ENCODE results near the gene EHD3. TPM values are rescaled to one million over a fixed set of nuclear protein-coding genes. Genes with fewer than 3 reads are reported as not detected.

EHD3 gene
- total and polyA plus RNA-seq, 2 of the 13 experiments (the other 11 are each of a cell fraction or from before 2014, with no cell fraction given), result 0.20 to 0.69 TPM

- TF ChIP-seq E2F2 (CRISPR knock-in tag; IDR thresholded peaks at IDR 0.05; ENCODE audit: borderline replicate concordance) (no peak), CTCF (CRISPR knock-in tag; IDR thresholded peaks at IDR 0.05) (no peak)
Observed at GRCh38 chr2:31286230-31286629, 52.3 kb downstream of the EHD3 start (continued).

GRCh38 chr2:31286961-31287550 is 53.1 kb downstream of the EHD3 start:
- Histone ChIP-seq H3K27ac (ENCODE audit: extremely low read length, insufficient read depth, low read length) (no peak overlapping the region), H3K27me3 (ENCODE audit: control insufficient read depth in 1 of 2, insufficient read depth in 2 of 2, low read length in 2 of 2) (no peaks in the 10 kb centered on the region), H4K20me1 (ENCODE audit: insufficient read depth, low read length) (no peaks in the 10 kb centered on the region), H3K4me3 (replicated peaks in 1 of 3; ENCODE audit: insufficient read depth in 1 of 3, low read depth in 2 of 3, low read length in 3 of 3) (no peak overlapping the region), H3K4me1 (ENCODE audit: insufficient read depth, low read length) (no peaks in the 10 kb centered on the region), H3K4me2 (ENCODE audit: low read depth, low read length) (no peak overlapping the region), H3K9ac (ENCODE audit: insufficient read depth, low read depth, low read length) (no peak overlapping the region), H3K36me3 (replicated peaks in 1 of 2; ENCODE audit: control insufficient read depth in 1 of 2, insufficient read depth in 2 of 2, low read length in 2 of 2) (no peaks in the 10 kb centered on the region), H3K9me3 (ENCODE audit: low read length) (no peaks in the 10 kb centered on the region), H3K79me2 (ENCODE audit: insufficient read depth, low read length) (no peaks in the 10 kb centered on the region), H2AFZ (ENCODE audit: low read length) (no peak overlapping the region)
- DNase-seq (ENCODE audit: low spot score) (no peak), ATAC-seq (no peak), FAIRE-seq (no peak)
- BruUV-seq (replicated peaks), result no TSS peak
- 9% methylated on average over 5 of the region's 5 CpGs for WGBS (ENCODE audit: low lambda C conversion rate)
- POLR2A ChIA-PET, result no interaction called here
- in situ Hi-C loops (cut with HindIII; ENCODE audit: extremely low pct_ligation_motif_present, low pct_unique_long_range_greater_than_20kb), result no loop called here
- intact Hi-C loops (cut with micrococcal nuclease; ENCODE audit: unreplicated experiment), result no loop called here
- CTCF ChIA-PET (ENCODE audit: low intra/inter-chr PET ratio, low total read pairs), result no interaction called here
- TF ChIP-seq ZNF17 (CRISPR knock-in tag; IDR thresholded peaks at IDR 0.05), result no peak
- no peak for TF ChIP-seq ZNF414 (CRISPR knock-in tag; IDR thresholded peaks at IDR 0.05)
- no peak for TF ChIP-seq EZH2 (conservative IDR thresholded peaks at IDR 0.05; ENCODE audit: low read depth, low read length)
- no peak for TF ChIP-seq HDAC2 (CRISPR knock-in tag; IDR thresholded peaks at IDR 0.05)
- no peak for TF ChIP-seq ZBTB46 (CRISPR knock-in tag; IDR thresholded peaks at IDR 0.05; ENCODE audit: borderline replicate concordance)
- TF ChIP-seq ZNF234 (CRISPR knock-in tag; conservative IDR thresholded peaks at IDR 0.05), result no peak
- TF ChIP-seq ATRX (CRISPR knock-in tag; IDR thresholded peaks at IDR 0.05; ENCODE audit: borderline replicate concordance), result no peak
- no peak for TF ChIP-seq ZNF7 (CRISPR knock-in tag; IDR thresholded peaks at IDR 0.05)
- TF ChIP-seq ATM (IDR thresholded peaks at IDR 0.05; ENCODE audit: borderline replicate concordance), result no peak
- no peak for TF ChIP-seq HNRNPLL (IDR thresholded peaks at IDR 0.05; ENCODE audit: low read depth, low read length, poor library complexity, severe bottlenecking)
- TF ChIP-seq ZBTB10 (CRISPR knock-in tag; IDR thresholded peaks at IDR 0.05; ENCODE audit: borderline replicate concordance), result no peak

Measured in HepG2 (cell line).